ENCODE data around the gene RTRAF.

The RTRAF gene

GRCh38 chr14:51993285-51993920 lies 4.1 kb downstream of the RTRAF start:
- DNase-seq (ENCODE audit: low read depth), result no peak

- no peak for DNase-seq (ENCODE audit: low read depth)
These were observed 6.9 kb downstream of the RTRAF start for GRCh38 chr14:51996148-51996746.

- DNase-seq (ENCODE audit: low read depth), result no peak
These were observed 9.0 kb downstream of the RTRAF start for GRCh38 chr14:51998348-51998747.

GRCh38 chr14:51999084-51999483 lies 9.7 kb downstream of the RTRAF start:
- DNase-seq (ENCODE audit: low read depth), result no peak

- no peak for DNase-seq (ENCODE audit: low read depth)
These were observed 10.8 kb downstream of the RTRAF start for GRCh38 chr14:52000019-52000582.

GRCh38 chr14:52000696-52001095 lies 11.3 kb downstream of the RTRAF start:
- no peak for DNase-seq (ENCODE audit: low read depth)

- DNase-seq (ENCODE audit: low read depth), result no peak
These were observed 13.2 kb downstream of the RTRAF start for GRCh38 chr14:52002542-52002941.

- no peak for DNase-seq (ENCODE audit: low read depth)
These were observed 14.0 kb downstream of the RTRAF start for GRCh38 chr14:52003324-52003723.

GRCh38 chr14:52005625-52006024 lies 16.3 kb downstream of the RTRAF start:
- DNase-seq (ENCODE audit: low read depth), result no peak

GRCh38 chr14:52006361-52006760 lies 17.0 kb downstream of the RTRAF start:
- DNase-seq (ENCODE audit: low read depth), result no peak

- DNase-seq (ENCODE audit: low read depth), result no peak
These were observed 17.9 kb downstream of the RTRAF start for GRCh38 chr14:52007211-52007610.

GRCh38 chr14:52007637-52008036 lies 18.3 kb downstream of the RTRAF start:
- DNase-seq (ENCODE audit: low read depth), result no peak

GRCh38 chr14:52008136-52008535 lies 18.8 kb downstream of the RTRAF start:
- no peak for DNase-seq (ENCODE audit: low read depth)

- no peak for DNase-seq (ENCODE audit: low read depth)
These were observed 20.9 kb downstream of the RTRAF start for GRCh38 chr14:52010173-52010693.

GRCh38 chr14:52011523-52011922 lies 22.2 kb downstream of the RTRAF start:
- DNase-seq (ENCODE audit: low read depth), result no peak

- no peak for DNase-seq (ENCODE audit: low read depth)
These were observed 23.3 kb downstream of the RTRAF start for GRCh38 chr14:52012635-52013034.

GRCh38 chr14:52013984-52014600 lies 24.7 kb downstream of the RTRAF start:
- DNase-seq (ENCODE audit: low read depth), result no peak

- no peak for DNase-seq (ENCODE audit: low read depth)
These were observed 25.4 kb downstream of the RTRAF start for GRCh38 chr14:52014601-52015267.

GRCh38 chr14:52015411-52016030 lies 26.2 kb downstream of the RTRAF start:
- no peak for DNase-seq (ENCODE audit: low read depth)

- no peak for DNase-seq (ENCODE audit: low read depth)
These were observed 28.9 kb downstream of the RTRAF start for GRCh38 chr14:52018252-52018651.

GRCh38 chr14:52018970-52019369 lies 29.6 kb downstream of the RTRAF start:
- DNase-seq (ENCODE audit: low read depth), result no peak

- DNase-seq (ENCODE audit: low read depth), result no peak
These were observed 30.9 kb downstream of the RTRAF start for GRCh38 chr14:52020161-52020714.
